Spleen (tissue), 7 donors: ENCODE results near the gene TSPAN1.

ENCODE experiments used
- POLR2A ChIP-seq, 3 donors: fragments of 450-650 bp; IDR thresholded peaks; one replicate each; pipeline ENCODE4 v1.5.1; 2017; ENCODE audit warnings: antibody characterized with exemption in 3 of 3, mild to moderate bottlenecking in 1 of 3
- POLR2AphosphoS5 ChIP-seq, 3 donors: sonication (generic); formaldehyde crosslinking; IDR thresholded peaks; one replicate each; pipeline ENCODE4 v1.5.1; 2017; ENCODE audit warnings: antibody characterized with exemption in 3 of 3
- TF ChIP-seq, protein P1 (sequence below), 11 experiments: fragments of 200-600 bp in 7 of 11; fragments of 450-650 bp in 4 of 11; sonication (generic) in 4 of 11; IDR thresholded peaks in 8 of 11; conservative IDR thresholded peaks in 3 of 11; 1 replicate in 7 of 11; 2 replicates in 4 of 11; pipeline versions ENCODE4 v1.4.0 to v1.8.0; 2016 to 2021; ENCODE audit warnings: antibody characterized with exemption in 11 of 11, inconsistent platforms in 4 of 11, mild to moderate bottlenecking in 1 of 11
- donor health status: DM: no; HTN: no; CAD: no; lungs with moderate emphysema.
- donor health status: DM: no; HTN: no; CAD: no.
- donor health status: DM: no; HTN: no; CAD: no.

DNA sequence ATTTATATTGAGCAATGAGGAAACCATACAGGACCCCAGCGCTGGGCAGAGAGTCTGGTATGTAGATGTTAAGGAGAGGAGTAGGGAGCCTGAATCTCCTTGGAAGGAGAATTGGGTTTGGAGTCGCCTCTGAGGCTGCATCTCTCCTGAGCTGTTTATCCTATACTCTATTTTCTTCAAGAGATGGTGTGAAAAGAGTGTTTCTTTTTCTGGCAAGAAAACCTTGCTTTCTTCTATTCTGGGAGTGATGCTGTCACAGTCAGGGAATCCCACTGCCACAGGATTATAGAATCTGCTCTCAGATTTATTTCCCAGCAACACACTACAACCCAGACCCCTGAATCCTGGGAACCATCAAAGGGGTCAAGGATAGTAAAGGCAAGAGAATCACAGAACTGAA lies 31.5 kb downstream of the TSPAN1 start:
- TF ChIP-seq, protein P1, sequence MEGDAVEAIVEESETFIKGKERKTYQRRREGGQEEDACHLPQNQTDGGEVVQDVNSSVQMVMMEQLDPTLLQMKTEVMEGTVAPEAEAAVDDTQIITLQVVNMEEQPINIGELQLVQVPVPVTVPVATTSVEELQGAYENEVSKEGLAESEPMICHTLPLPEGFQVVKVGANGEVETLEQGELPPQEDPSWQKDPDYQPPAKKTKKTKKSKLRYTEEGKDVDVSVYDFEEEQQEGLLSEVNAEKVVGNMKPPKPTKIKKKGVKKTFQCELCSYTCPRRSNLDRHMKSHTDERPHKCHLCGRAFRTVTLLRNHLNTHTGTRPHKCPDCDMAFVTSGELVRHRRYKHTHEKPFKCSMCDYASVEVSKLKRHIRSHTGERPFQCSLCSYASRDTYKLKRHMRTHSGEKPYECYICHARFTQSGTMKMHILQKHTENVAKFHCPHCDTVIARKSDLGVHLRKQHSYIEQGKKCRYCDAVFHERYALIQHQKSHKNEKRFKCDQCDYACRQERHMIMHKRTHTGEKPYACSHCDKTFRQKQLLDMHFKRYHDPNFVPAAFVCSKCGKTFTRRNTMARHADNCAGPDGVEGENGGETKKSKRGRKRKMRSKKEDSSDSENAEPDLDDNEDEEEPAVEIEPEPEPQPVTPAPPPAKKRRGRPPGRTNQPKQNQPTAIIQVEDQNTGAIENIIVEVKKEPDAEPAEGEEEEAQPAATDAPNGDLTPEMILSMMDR (IDR thresholded peaks at IDR 0.05 in 8 of 11, conservative IDR thresholded peaks at IDR 0.05 in 3 of 11), result no peak
- TF ChIP-seq POLR2AphosphoS5 (IDR thresholded peaks at IDR 0.05) (no peak), POLR2A (IDR thresholded peaks at IDR 0.05) (no peak)
